Activated T-helper 1 cell treated with anti-CD3 and anti-CD28 coated beads, Interleukin-12 subunit alpha, Interleukin-12 subunit beta, Interleukin-2, Interleukin-4 antibody, amounts not matched to agents 30 ng/mL and 10 ng/mL and 1 ng/mL, durations not matched to agents 14 hours and 24 hours and 36 hours (primary cell): ENCODE results near the gene SLC6A18. TPM values are rescaled to one million over a fixed set of nuclear protein-coding genes. Genes with fewer than 3 reads are reported as not detected.

Experiments
- DNase-seq: peaks from one replicate; pipeline ENCODE4 v3.0.0; 2021; ENCODE audit warnings: low spot score
- H3K27ac Mint-ChIP-seq: one replicate; pipeline ENCODE4 v1.8.0; 2021; ENCODE audit warnings: mild to moderate bottlenecking, mixed read lengths
- H3K27me3 Mint-ChIP-seq: one replicate; pipeline ENCODE4 v1.8.0; 2022; ENCODE audit warnings: mild to moderate bottlenecking, moderate library complexity, mixed read lengths; ENCODE audit not compliant: insufficient read depth
- H3K36me3 Mint-ChIP-seq: one replicate; pipeline ENCODE4 v1.8.0; 2021; ENCODE audit warnings: low read depth, mixed read lengths
- H3K4me1 Mint-ChIP-seq: one replicate; pipeline ENCODE4 v1.8.0; 2021; ENCODE audit warnings: low read depth, mixed read lengths
- H3K4me3 Mint-ChIP-seq: one replicate; pipeline ENCODE4 v1.8.0; 2021; ENCODE audit warnings: mild to moderate bottlenecking, moderate library complexity, mixed read lengths
- H3K9me3 Mint-ChIP-seq: one replicate; pipeline ENCODE4 v1.8.0; 2021; ENCODE audit warnings: mixed read lengths
- intact Hi-C: fragments of 100-400 bp; cut with micrococcal nuclease; formaldehyde crosslinking; loops from one replicate; pipeline ENCODE4 v1.15.1; 2024
- total RNA-seq: library from RNA; stranded (reverse); gene quantifications from 2 replicates; pipeline ENCODE4 v1.2.3, GENCODE V29; 2022

SLC6A18 gene
- total RNA-seq, 1 donor from 2014 or later = not detected

GRCh38 chr5:1182633-1183423 lies 42.4 kb upstream of the SLC6A18 start:
- Mint-ChIP-seq H3K4me1 (no peaks in the 10 kb centered on the region), H3K36me3 (no peaks in the 10 kb centered on the region), H3K27ac (no peak overlapping the region), H3K9me3 (no peaks in the 10 kb centered on the region), H3K27me3 (no peaks in the 10 kb centered on the region), H3K4me3 (no peak overlapping the region)
- intact Hi-C loops = no loop called here
- DNase-seq = no peak

GRCh38 chr5:1183424-1184162 lies 41.6 kb upstream of the SLC6A18 start:
- DNase-seq = no peak
- no peaks in the 10 kb centered on the region for H3K4me1 Mint-ChIP-seq
- no peaks in the 10 kb centered on the region for H3K27me3 Mint-ChIP-seq
- no peak overlapping the region for H3K4me3 Mint-ChIP-seq
- H3K27ac Mint-ChIP-seq = no peak overlapping the region
- no peaks in the 10 kb centered on the region for H3K9me3 Mint-ChIP-seq
- intact Hi-C loops = no loop called here
- no peaks in the 10 kb centered on the region for H3K36me3 Mint-ChIP-seq

GRCh38 chr5:1184163-1184470 lies 41.1 kb upstream of the SLC6A18 start:
- Mint-ChIP-seq H3K4me3 (no peak overlapping the region), H3K36me3 (no peaks in the 10 kb centered on the region), H3K9me3 (no peaks in the 10 kb centered on the region), H3K27ac (no peak overlapping the region), H3K27me3 (peaks cover 4% of the 10 kb centered on the region), H3K4me1 (no peaks in the 10 kb centered on the region)
- intact Hi-C loops = no loop called here
- DNase-seq = no peak

GRCh38 chr5:1184481-1184880 lies 40.7 kb upstream of the SLC6A18 start:
- intact Hi-C loops = no loop called here

GRCh38 chr5:1185038-1185627 lies 40.0 kb upstream of the SLC6A18 start:
- intact Hi-C loops = no loop called here
- Mint-ChIP-seq H3K27ac (no peak overlapping the region), H3K27me3 (peaks cover 9% of the 10 kb centered on the region), H3K36me3 (no peaks in the 10 kb centered on the region), H3K4me1 (no peaks in the 10 kb centered on the region), H3K4me3 (no peak overlapping the region), H3K9me3 (no peaks in the 10 kb centered on the region)
- DNase-seq = no peak

More at GRCh38 chr5:1184481-1184880, 40.7 kb upstream of the SLC6A18 start:
- no peaks in the 10 kb centered on the region for H3K4me1 Mint-ChIP-seq
- H3K27me3 Mint-ChIP-seq = peaks cover 5% of the 10 kb centered on the region
- H3K4me3 Mint-ChIP-seq = no peak overlapping the region
- H3K27ac Mint-ChIP-seq = no peak overlapping the region
- H3K9me3 Mint-ChIP-seq = no peaks in the 10 kb centered on the region
- no peak for DNase-seq
- H3K36me3 Mint-ChIP-seq = no peaks in the 10 kb centered on the region

GRCh38 chr5:1185629-1186350 lies 39.4 kb upstream of the SLC6A18 start:
- intact Hi-C loops = no loop called here
- Mint-ChIP-seq H3K27ac (no peak overlapping the region), H3K36me3 (no peaks in the 10 kb centered on the region), H3K4me3 (no peak overlapping the region), H3K4me1 (no peaks in the 10 kb centered on the region), H3K27me3 (peaks cover 14% of the 10 kb centered on the region), H3K9me3 (no peaks in the 10 kb centered on the region)
- DNase-seq = no peak

GRCh38 chr5:1186351-1187233 lies 38.6 kb upstream of the SLC6A18 start:
- Mint-ChIP-seq H3K27ac (no peak overlapping the region), H3K36me3 (no peaks in the 10 kb centered on the region), H3K4me3 (no peak overlapping the region), H3K4me1 (no peaks in the 10 kb centered on the region), H3K27me3 (peaks cover 17% of the 10 kb centered on the region), H3K9me3 (no peaks in the 10 kb centered on the region)
- intact Hi-C loops = no loop called here
- no peak for DNase-seq

- Mint-ChIP-seq H3K27me3 (peaks cover 17% of the 10 kb centered on the region), H3K4me3 (no peak overlapping the region), H3K4me1 (no peaks in the 10 kb centered on the region), H3K27ac (no peak overlapping the region), H3K9me3 (no peaks in the 10 kb centered on the region), H3K36me3 (no peaks in the 10 kb centered on the region)
- intact Hi-C loops = no loop called here
- DNase-seq = no peak
Measured at GRCh38 chr5:1187234-1187949, 37.8 kb upstream of the SLC6A18 start.

GRCh38 chr5:1187950-1188334 lies 37.2 kb upstream of the SLC6A18 start:
- Mint-ChIP-seq H3K36me3 (no peaks in the 10 kb centered on the region), H3K4me3 (no peak overlapping the region), H3K4me1 (no peaks in the 10 kb centered on the region), H3K27me3 (peaks cover 18% of the 10 kb centered on the region), H3K27ac (no peak overlapping the region), H3K9me3 (no peaks in the 10 kb centered on the region)
- intact Hi-C loops = no loop called here
- DNase-seq = no peak

- Mint-ChIP-seq H3K9me3 (no peaks in the 10 kb centered on the region), H3K36me3 (no peaks in the 10 kb centered on the region), H3K27ac (no peak overlapping the region), H3K27me3 (peaks cover 20% of the 10 kb centered on the region), H3K4me1 (no peaks in the 10 kb centered on the region), H3K4me3 (no peak overlapping the region)
- intact Hi-C loops = no loop called here
- no peak for DNase-seq
Measured at GRCh38 chr5:1188464-1188863, 36.7 kb upstream of the SLC6A18 start.

- Mint-ChIP-seq H3K9me3 (no peaks in the 10 kb centered on the region), H3K4me1 (no peaks in the 10 kb centered on the region), H3K4me3 (no peak overlapping the region), H3K27ac (no peak overlapping the region), H3K36me3 (no peaks in the 10 kb centered on the region), H3K27me3 (peaks cover 20% of the 10 kb centered on the region)
- DNase-seq = no peak
- intact Hi-C loops = no loop called here
Measured at GRCh38 chr5:1189269-1189668, 35.9 kb upstream of the SLC6A18 start.

- H3K4me1 Mint-ChIP-seq = no peaks in the 10 kb centered on the region
- H3K27ac Mint-ChIP-seq = no peak overlapping the region
- DNase-seq = no peak
- peaks cover 20% of the 10 kb centered on the region for H3K27me3 Mint-ChIP-seq
- intact Hi-C loops = no loop called here
- no peak overlapping the region for H3K4me3 Mint-ChIP-seq
- no peaks in the 10 kb centered on the region for H3K9me3 Mint-ChIP-seq
- no peaks in the 10 kb centered on the region for H3K36me3 Mint-ChIP-seq
Measured at GRCh38 chr5:1190278-1190677, 34.9 kb upstream of the SLC6A18 start.
